H9 (cell line): Measurements from ENCODE around the gene NOSIP. TPM values are rescaled to one million over a fixed set of nuclear protein-coding genes. Genes with fewer than 3 reads are reported as not detected.

ENCODE experiments used
- DNase-seq: peaks from one replicate; pipeline ENCODE4 v3.0.0-alpha.2; 2017
- H2AFZ ChIP-seq: one replicate; pipeline ENCODE4 v1.6.1; 2013; ENCODE audit warnings: mild to moderate bottlenecking, low read length, control low read depth, moderate library complexity
- H2AK5ac ChIP-seq: 2 replicates; pipeline ENCODE4 v1.6.1; 2013; ENCODE audit warnings: low read length, control low read depth, mixed read lengths; ENCODE audit not compliant: insufficient read length
- H2BK120ac ChIP-seq: one replicate; pipeline ENCODE4 v1.6.1; 2013; ENCODE audit warnings: low read depth, mild to moderate bottlenecking, low read length, control low read depth, inconsistent platforms; ENCODE audit not compliant: poor library complexity, severe bottlenecking
- H2BK12ac ChIP-seq: 2 replicates; pipeline ENCODE4 v1.6.1; 2013; ENCODE audit warnings: low read length, control low read depth, mixed read lengths, low read depth; ENCODE audit not compliant: insufficient read length
- H2BK15ac ChIP-seq: 2 replicates; pipeline ENCODE4 v1.6.1; 2013; ENCODE audit warnings: low read depth, low read length, control low read depth
- H2BK20ac ChIP-seq: one replicate; pipeline ENCODE4 v1.6.1; 2013; ENCODE audit warnings: low read depth, mild to moderate bottlenecking, low read length, control low read depth, inconsistent platforms; ENCODE audit not compliant: poor library complexity, severe bottlenecking
- H2BK5ac ChIP-seq: 2 replicates; pipeline ENCODE4 v1.6.1; 2013; ENCODE audit warnings: low read length, control low read depth, mixed read lengths; ENCODE audit not compliant: insufficient read length
- H3K14ac ChIP-seq: 2 replicates; pipeline ENCODE4 v1.6.1; 2013; ENCODE audit warnings: low read length, control low read depth; ENCODE audit not compliant: insufficient read depth
- H3K18ac ChIP-seq: 2 replicates; pipeline ENCODE4 v1.6.1; 2013; ENCODE audit warnings: low read depth, mild to moderate bottlenecking, mixed read lengths, low read length, control low read depth; ENCODE audit not compliant: insufficient read length
- H3K23ac ChIP-seq: 2 replicates; pipeline ENCODE4 v1.6.1; 2013; ENCODE audit warnings: low read length, control low read depth, mixed read lengths, low read depth; ENCODE audit not compliant: insufficient read length
- H3K23me2 ChIP-seq: 2 replicates; pipeline ENCODE4 v1.6.1; 2013; ENCODE audit warnings: low read depth, mild to moderate bottlenecking, mixed read lengths, low read length, control low read depth; ENCODE audit not compliant: insufficient read length, poor library complexity, severe bottlenecking
- H3K27ac ChIP-seq: 2 replicates; pipeline ENCODE4 v1.5.1; 2013; ENCODE audit warnings: low read length, control low read depth, mixed read lengths, low read depth; ENCODE audit not compliant: insufficient read length
- H3K27me3 ChIP-seq: 2 replicates; pipeline ENCODE4 v1.6.1; 2013; ENCODE audit warnings: low read length, control low read depth, inconsistent platforms; ENCODE audit not compliant: insufficient read depth
- H3K4ac ChIP-seq: 2 replicates; pipeline ENCODE4 v1.6.1; 2013; ENCODE audit warnings: low read depth, mild to moderate bottlenecking, control low read depth, inconsistent platforms, low read length, moderate library complexity
- H3K4me1 ChIP-seq: 2 replicates; pipeline ENCODE4 v1.6.1; 2013; ENCODE audit warnings: low read length, control low read depth, inconsistent platforms; ENCODE audit not compliant: insufficient read depth
- H3K4me2 ChIP-seq: 2 replicates; pipeline ENCODE4 v1.6.1; 2013; ENCODE audit warnings: low read length, control low read depth, mixed read lengths; ENCODE audit not compliant: insufficient read length, insufficient read depth
- H3K56ac ChIP-seq: 2 replicates; pipeline ENCODE4 v1.6.1; 2013; ENCODE audit warnings: low read depth, mild to moderate bottlenecking, mixed read lengths, low read length, control low read depth; ENCODE audit not compliant: insufficient read length
- H3K79me1 ChIP-seq: 2 replicates; pipeline ENCODE4 v1.6.1; 2013; ENCODE audit warnings: low read depth, mild to moderate bottlenecking, moderate library complexity, low read length, control low read depth, inconsistent platforms; ENCODE audit not compliant: insufficient read depth, poor library complexity, severe bottlenecking
- H3K79me2 ChIP-seq: 2 replicates; pipeline ENCODE4 v1.6.1; 2013; ENCODE audit warnings: low read length, control low read depth, inconsistent platforms; ENCODE audit not compliant: insufficient read depth
- H3K9ac ChIP-seq: 2 replicates; pipeline ENCODE4 v1.6.1; 2013; ENCODE audit warnings: low read length, control low read depth, mixed read lengths; ENCODE audit not compliant: insufficient read length; ENCODE audit errors: extremely low read depth
- H3K9me3 ChIP-seq: one replicate; pipeline ENCODE4 v1.6.1; 2013; ENCODE audit warnings: low read depth, low read length, inconsistent platforms; ENCODE audit not compliant: control insufficient read depth
- H3T11ph ChIP-seq: one replicate; pipeline ENCODE4 v1.6.1; 2013; ENCODE audit warnings: mild to moderate bottlenecking, low read length, control low read depth, inconsistent platforms
- H4K20me1 ChIP-seq: one replicate; pipeline ENCODE4 v1.6.1; 2013; ENCODE audit not compliant: control insufficient read depth, insufficient read length, insufficient read depth
- H4K5ac ChIP-seq: 2 replicates; pipeline ENCODE4 v1.6.1; 2013; ENCODE audit warnings: low read depth, mild to moderate bottlenecking, mixed read lengths, low read length, control low read depth; ENCODE audit not compliant: insufficient read length
- H4K8ac ChIP-seq: replicated peaks from 2 replicates; pipeline ENCODE4 v1.6.1; 2013; ENCODE audit warnings: low read length, control low read depth, mixed read lengths, low read depth; ENCODE audit not compliant: insufficient read length
- H4K91ac ChIP-seq: 2 replicates; pipeline ENCODE4 v1.6.1; 2013; ENCODE audit warnings: low read depth, mild to moderate bottlenecking, moderate library complexity, mixed read lengths, low read length, control low read depth; ENCODE audit not compliant: insufficient read length
- H3K27ac Mint-ChIP-seq, 3 experiments: 2 replicates in 2 of 3; 3 replicates in 1 of 3; pipeline ENCODE4 v1.8.0; 2020 to 2021; ENCODE audit warnings: mixed read lengths in 3 of 3, mild to moderate bottlenecking in 1 of 3, moderate library complexity in 1 of 3
- H3K27me3 Mint-ChIP-seq: 2 replicates; pipeline ENCODE4 v1.8.0; 2021; ENCODE audit warnings: low read depth, mild to moderate bottlenecking, moderate library complexity, mixed read lengths
- H3K36me3 Mint-ChIP-seq, 3 experiments: 2 replicates in 2 of 3; 3 replicates in 1 of 3; pipeline ENCODE4 v1.8.0; 2020 to 2021; ENCODE audit warnings: low read depth in 3 of 3, mixed read lengths in 3 of 3; ENCODE audit not compliant: insufficient read depth in 1 of 3
- H3K4me1 Mint-ChIP-seq, 2 experiments: 2 replicates each; pipeline ENCODE4 v1.8.0; 2020; ENCODE audit warnings: mixed read lengths in 2 of 2
- H3K4me3 Mint-ChIP-seq, 2 experiments: 2 replicates in 1 of 2; 3 replicates in 1 of 2; pipeline ENCODE4 v1.8.0; 2020 to 2021; ENCODE audit warnings: mild to moderate bottlenecking in 2 of 2, mixed read lengths in 2 of 2, moderate library complexity in 1 of 2
- H3K9me3 Mint-ChIP-seq, 2 experiments: 2 replicates in 1 of 2; 3 replicates in 1 of 2; pipeline ENCODE4 v1.8.0; 2020; ENCODE audit warnings: mild to moderate bottlenecking in 2 of 2, mixed read lengths in 2 of 2, moderate library complexity in 1 of 2
- CTCF ChIP-seq: fragments of 200-600 bp; sonication (generic); conservative IDR thresholded peaks from 3 replicates; pipeline ENCODE4 v1.8.0; 2021; ENCODE audit warnings: antibody characterized with exemption, mild to moderate bottlenecking
- WGBS: extraction: QIAGEN DNeasy Blood & Tissue Kit; methylation state at CpG from one replicate; pipeline ENCODE4 v1.1.7; 2013; ENCODE audit warnings: missing lambda C conversion rate, low lambda C conversion rate, mixed read lengths; ENCODE audit not compliant: insufficient read length; ENCODE audit errors: extremely low coverage; 5-methylcytosine and 5-hydroxymethylcytosine counted together
- total RNA-seq: library from RNA; stranded (reverse); gene quantifications from 2 replicates; pipeline ENCODE4 v1.2.1, GENCODE V29; 2021

Gene NOSIP
- total RNA-seq, 1 experiment from 2014 or later, result 78.4 TPM

- no peak overlapping the region for H4K8ac ChIP-seq
- H3K4ac ChIP-seq, result no peak overlapping the region
- Mint-ChIP-seq H3K27me3 (no peaks in the 10 kb centered on the region; the same call in 1 of the 2 replicates), H3K4me3 (no peak overlapping the region), H3K9me3 (no peaks in the 10 kb centered on the region), H3K36me3 (peaks cover 47 to 82% (median 73%) of the 10 kb centered on the region in 3 experiments; a peak in 6 of 7 replicates), H3K27ac (peak overlapping the region; percentile 67 to 90 (median 80); a peak in 4 of 7 replicates), H3K4me1 (peaks cover 0 to 2% of the 10 kb centered on the region in 2 experiments; a peak in 1 of 4 replicates)
- no peaks in the 10 kb centered on the region for H3K9me3 ChIP-seq
- no peak overlapping the region for H3T11ph ChIP-seq
- WGBS, result no CpG with 5 or more reads among the region's 4 CpGs
- H3K79me1 ChIP-seq, result peaks cover 4% of the 10 kb centered on the region
- H3K79me2 ChIP-seq, result peaks cover 7% of the 10 kb centered on the region; the same call in 1 of the 2 replicates
- no peaks in the 10 kb centered on the region for H3K27me3 ChIP-seq
- no peak overlapping the region for H2BK12ac ChIP-seq
- no peak for DNase-seq
- H2BK20ac ChIP-seq, result no peak overlapping the region
- no peak overlapping the region for H3K14ac ChIP-seq
- H2BK120ac ChIP-seq, result no peak overlapping the region
- no peak overlapping the region for H4K5ac ChIP-seq
- H3K18ac ChIP-seq, result no peak overlapping the region
- H3K9ac ChIP-seq, result no peak overlapping the region
- H2AFZ ChIP-seq, result no peak overlapping the region
- peaks cover 2% of the 10 kb centered on the region for H3K23me2 ChIP-seq
- H3K56ac ChIP-seq, result no peak overlapping the region
- no peaks in the 10 kb centered on the region for H3K4me1 ChIP-seq
- H2AK5ac ChIP-seq, result no peak overlapping the region
- no peak overlapping the region for H2BK5ac ChIP-seq
- no peak for TF ChIP-seq CTCF
- no peak overlapping the region for H3K27ac ChIP-seq
- no peak overlapping the region for H3K23ac ChIP-seq
- no peaks in the 10 kb centered on the region for H4K20me1 ChIP-seq
- H4K91ac ChIP-seq, result no peak overlapping the region
- no peak overlapping the region for H3K4me2 ChIP-seq
- H2BK15ac ChIP-seq, result no peak overlapping the region
Measured at GRCh38 chr19:49613374-49613773, 33.0 kb upstream of the NOSIP start.
